DND-41 (cell line): ENCODE results near the gene SERPINB2.

Experiments used
- ATAC-seq: fragments of 200-7000 bp; cut with Tn5 transposase; 3 replicates; pipeline ENCODE4 v1.9.1; 2021; ENCODE audit warnings: low read depth; ENCODE audit not compliant: insufficient read depth
- DNase-seq: peaks from one replicate; pipeline ENCODE4 v3.0.0-alpha.2; 2020
- H2AFZ ChIP-seq: 2 replicates; pipeline ENCODE4 v1.6.0; 2012; ENCODE audit warnings: low read depth, low read length
- H3K27ac ChIP-seq: 2 replicates; pipeline ENCODE4 v1.5.1; 2012; ENCODE audit warnings: low read length, inconsistent platforms
- H3K27me3 ChIP-seq: fragments of 200-600 bp; sonication (generic); 2 replicates; pipeline ENCODE4 v1.6.0; 2012; ENCODE audit warnings: low read length, mild to moderate bottlenecking, inconsistent platforms; ENCODE audit not compliant: insufficient read depth, poor library complexity
- H3K36me3 ChIP-seq: 2 replicates; pipeline ENCODE4 v1.5.1; 2012; ENCODE audit warnings: low read length, inconsistent platforms; ENCODE audit not compliant: insufficient read depth
- H3K4me1 ChIP-seq: 2 replicates; pipeline ENCODE4 v1.5.1; 2012; ENCODE audit warnings: mild to moderate bottlenecking, low read length; ENCODE audit not compliant: insufficient read depth
- H3K4me2 ChIP-seq: 2 replicates; pipeline ENCODE4 v1.6.0; 2012; ENCODE audit warnings: mild to moderate bottlenecking, moderate library complexity, low read length, inconsistent platforms; ENCODE audit not compliant: insufficient read depth
- H3K4me3 ChIP-seq, 2 experiments: fragments of 200-600 bp in 1 of 2; shearing (Covaris generic) in 1 of 2; 2 replicates each; pipeline ENCODE4 v1.5.1; 2012 to 2016; ENCODE audit warnings: inconsistent platforms in 2 of 2, low read length in 2 of 2, mild to moderate bottlenecking in 2 of 2, low read depth in 1 of 2, moderate library complexity in 1 of 2
- H3K79me2 ChIP-seq: 2 replicates; pipeline ENCODE4 v1.6.0; 2012; ENCODE audit warnings: low read length, inconsistent platforms; ENCODE audit not compliant: insufficient read depth
- H3K9ac ChIP-seq: 2 replicates; pipeline ENCODE4 v1.6.0; 2012; ENCODE audit warnings: low read depth, mild to moderate bottlenecking, inconsistent platforms, low read length, moderate library complexity
- H3K9me3 ChIP-seq: 2 replicates; pipeline ENCODE4 v1.5.1; 2012; ENCODE audit warnings: low read length, moderate library complexity, mild to moderate bottlenecking, inconsistent platforms; ENCODE audit not compliant: insufficient read depth, severe bottlenecking
- H4K20me1 ChIP-seq: 2 replicates; pipeline ENCODE4 v1.6.0; 2012; ENCODE audit warnings: low read length; ENCODE audit not compliant: insufficient read depth
- CTCF ChIP-seq: IDR thresholded peaks from 2 replicates; pipeline ENCODE4 v1.5.1; 2012; ENCODE audit warnings: borderline replicate concordance, low read length, moderate library complexity, mild to moderate bottlenecking; ENCODE audit not compliant: poor library complexity, severe bottlenecking; ENCODE audit errors: extremely low read depth
- EZH2 ChIP-seq: IDR thresholded peaks from 3 replicates; pipeline ENCODE4 v1.6.1; 2012; ENCODE audit warnings: borderline replicate concordance, low read depth, mild to moderate bottlenecking, moderate library complexity, low read length, inconsistent platforms; ENCODE audit not compliant: severe bottlenecking

The SERPINB2 gene

GRCh38 chr18:63906056-63906455 lies 18.6 kb downstream of the SERPINB2 start:
- Histone ChIP-seq H3K4me1 (no peaks in the 10 kb centered on the region), H3K79me2 (no peaks in the 10 kb centered on the region), H2AFZ (no peak overlapping the region), H3K4me2 (no peak overlapping the region), H3K36me3 (no peaks in the 10 kb centered on the region), H3K9ac (no peak overlapping the region), H3K9me3 (peaks cover 5% of the 10 kb centered on the region), H3K4me3 (no peak overlapping the region), H4K20me1 (no peaks in the 10 kb centered on the region), H3K27ac (no peak overlapping the region), H3K27me3 (no peaks in the 10 kb centered on the region)
- DNase-seq (no peak), ATAC-seq (no peak)
- TF ChIP-seq CTCF (no peak), EZH2 (no peak)

GRCh38 chr18:63907664-63908063 lies 20.2 kb downstream of the SERPINB2 start, which contains the start of gene SERPINB10:
Gene SERPINB10, plus strand, starts transcription at chr18:63907958. Its CDS starts 7,553 bp downstream, at chr18:63915511.
- DNase-seq (no peak), ATAC-seq (no peak)
- Histone ChIP-seq H3K27me3 (no peaks in the 10 kb centered on the region), H3K4me1 (no peaks in the 10 kb centered on the region), H4K20me1 (no peaks in the 10 kb centered on the region), H3K4me3 (no peak within 1 kb of the TSS), H2AFZ (no peak within 1 kb of the TSS), H3K9me3 (peaks cover 5% of the 10 kb centered on the region), H3K36me3 (no peaks in the 10 kb centered on the region), H3K27ac (no peak within 1 kb of the TSS), H3K79me2 (no peaks in the 10 kb centered on the region), H3K4me2 (no peak within 1 kb of the TSS), H3K9ac (no peak within 1 kb of the TSS)
- TF ChIP-seq EZH2 = no peak
- no peak for TF ChIP-seq CTCF

GRCh38 chr18:63908858-63909257 lies 21.4 kb downstream of the SERPINB2 start:
- TF ChIP-seq CTCF (no peak), EZH2 (no peak)
- Histone ChIP-seq H3K36me3 (no peaks in the 10 kb centered on the region), H2AFZ (no peak overlapping the region), H3K27me3 (no peaks in the 10 kb centered on the region), H3K9ac (no peak overlapping the region), H3K4me1 (no peaks in the 10 kb centered on the region), H3K4me2 (no peak overlapping the region), H4K20me1 (no peaks in the 10 kb centered on the region), H3K79me2 (no peaks in the 10 kb centered on the region), H3K4me3 (no peak overlapping the region), H3K9me3 (peaks cover 5% of the 10 kb centered on the region), H3K27ac (no peak overlapping the region)
- DNase-seq (no peak), ATAC-seq (no peak)

GRCh38 chr18:63909870-63910269 lies 22.4 kb downstream of the SERPINB2 start:
- H3K27me3 ChIP-seq = no peaks in the 10 kb centered on the region
- H3K9ac ChIP-seq = no peak overlapping the region
- no peak for TF ChIP-seq EZH2
- TF ChIP-seq CTCF = no peak
- H3K79me2 ChIP-seq = no peaks in the 10 kb centered on the region
- no peak overlapping the region for H2AFZ ChIP-seq
- no peak overlapping the region for H3K4me3 ChIP-seq
- no peak overlapping the region for H3K27ac ChIP-seq
- DNase-seq (no peak), ATAC-seq (no peak)
- no peaks in the 10 kb centered on the region for H3K36me3 ChIP-seq
- no peaks in the 10 kb centered on the region for H4K20me1 ChIP-seq
- H3K4me1 ChIP-seq = no peaks in the 10 kb centered on the region
- H3K4me2 ChIP-seq = no peak overlapping the region
- peaks cover 5% of the 10 kb centered on the region for H3K9me3 ChIP-seq
